CD4-positive, alpha-beta T cell treated with Interleukin-6 at 100 ng/mL for 8 hours (primary cell): Measurements from ENCODE around the gene PARD3.
"Not testable (repeated sequence)": the region's sequence is repeated elsewhere in the genome, so short reads cannot be mapped to it uniquely, and the experiment has no call there.

Experiments
- DNase-seq: peaks from one replicate; pipeline ENCODE4 v3.0.0-alpha.2; 2020; ENCODE audit warnings: mixed read lengths, low spot score

The PARD3 gene

GRCh38 chr10:34766811-34767494 is 48.1 kb downstream of the PARD3 start:
- DNase-seq, result no peak

DNA sequence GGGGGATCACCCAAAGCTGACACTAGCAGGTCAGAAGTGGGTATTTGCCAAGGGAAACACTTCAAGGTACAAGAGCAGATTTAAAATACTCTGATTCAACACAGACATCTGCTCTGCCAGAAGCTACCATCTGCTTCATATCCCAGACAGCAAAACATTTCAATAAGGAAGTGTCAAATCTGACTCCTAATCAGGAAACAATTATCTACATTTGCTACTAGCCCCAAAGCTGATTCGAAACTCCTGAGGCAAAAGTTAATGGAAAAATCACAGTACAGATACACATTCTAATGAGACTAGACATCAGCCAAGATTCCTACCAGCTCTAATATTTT is 48.9 kb downstream of the PARD3 start:
- no peak for DNase-seq

DNA sequence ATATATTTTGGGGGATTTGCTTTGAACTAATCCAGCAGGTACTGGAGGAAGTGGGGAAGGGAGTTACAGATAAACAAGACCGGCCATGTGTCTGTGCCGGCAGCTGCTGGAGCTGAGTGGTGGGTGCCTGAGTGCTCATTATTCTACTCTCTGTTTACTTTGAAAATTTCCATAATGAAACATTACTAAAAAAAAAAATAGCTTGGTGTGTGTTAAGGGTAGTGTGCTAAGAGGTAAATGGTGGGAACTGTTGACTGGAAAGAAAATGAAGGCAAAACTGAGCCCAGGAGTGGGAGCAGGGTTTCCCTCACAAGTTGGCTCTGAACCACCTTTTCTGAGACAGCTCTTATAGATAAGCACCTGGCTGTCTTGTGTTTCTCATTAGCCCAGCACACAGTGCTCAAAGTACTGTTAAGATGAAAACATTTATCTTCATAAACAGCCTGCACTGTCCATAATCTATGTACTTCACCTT is 50.6 kb downstream of the PARD3 start:
- DNase-seq, result no peak

DNA sequence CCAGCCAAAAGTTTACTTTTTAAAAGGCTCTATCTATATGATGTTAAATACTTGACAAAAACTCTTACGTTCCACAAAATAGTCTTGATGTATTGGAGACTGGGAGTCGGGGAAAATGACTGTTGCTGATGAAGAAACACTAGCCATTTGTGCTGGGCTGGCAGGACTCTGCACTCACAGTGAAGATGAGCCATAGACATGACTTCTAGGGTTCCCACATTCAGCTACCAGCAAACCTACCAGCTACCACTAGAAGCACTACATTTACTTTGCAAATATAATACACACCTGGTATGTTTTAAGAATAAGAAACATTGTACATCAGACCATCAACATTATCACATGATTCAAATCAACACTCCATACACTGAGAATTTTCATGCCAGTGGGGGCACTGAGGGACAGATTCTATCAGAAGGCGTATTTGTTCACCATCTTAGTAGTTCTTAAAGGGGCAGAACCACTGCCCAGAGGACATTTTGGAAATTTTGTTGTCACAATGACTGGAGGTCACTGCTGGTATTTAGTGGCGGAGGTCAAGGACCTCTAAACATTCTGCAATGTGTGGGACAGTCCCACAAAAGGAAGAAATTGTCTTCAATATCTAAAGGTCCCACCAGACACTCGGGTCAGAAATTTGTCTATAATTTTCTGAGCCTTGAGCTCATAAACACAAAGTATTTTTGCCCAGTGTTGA is 52.3 kb downstream of the PARD3 start:
- DNase-seq, result no peak

DNA sequence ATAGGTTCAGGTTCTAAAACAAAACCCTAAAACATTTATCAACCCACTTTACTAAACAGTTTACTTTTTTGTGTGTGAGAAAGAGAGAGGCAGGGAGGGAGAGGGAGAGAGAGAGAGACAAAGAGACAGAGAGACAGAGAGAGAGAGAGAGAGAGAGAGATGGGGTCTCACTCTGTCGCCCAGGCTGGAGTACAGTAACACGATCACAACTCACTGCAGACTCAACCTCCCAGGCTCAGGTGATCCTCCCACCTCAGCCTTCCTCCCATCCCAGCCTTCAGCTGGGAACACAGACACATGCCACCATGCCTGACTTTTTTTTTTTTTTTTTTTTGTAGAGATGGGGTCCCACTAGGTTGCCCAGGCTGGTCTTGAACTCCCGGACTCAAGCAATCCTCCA is 52.9 kb downstream of the PARD3 start:
- no peak for DNase-seq

- DNase-seq, result no peak
Observed at GRCh38 chr10:34761453-34761852, 53.6 kb downstream of the PARD3 start.

- DNase-seq, result no peak
Observed at GRCh38 chr10:34760606-34761005, 54.5 kb downstream of the PARD3 start.

DNA sequence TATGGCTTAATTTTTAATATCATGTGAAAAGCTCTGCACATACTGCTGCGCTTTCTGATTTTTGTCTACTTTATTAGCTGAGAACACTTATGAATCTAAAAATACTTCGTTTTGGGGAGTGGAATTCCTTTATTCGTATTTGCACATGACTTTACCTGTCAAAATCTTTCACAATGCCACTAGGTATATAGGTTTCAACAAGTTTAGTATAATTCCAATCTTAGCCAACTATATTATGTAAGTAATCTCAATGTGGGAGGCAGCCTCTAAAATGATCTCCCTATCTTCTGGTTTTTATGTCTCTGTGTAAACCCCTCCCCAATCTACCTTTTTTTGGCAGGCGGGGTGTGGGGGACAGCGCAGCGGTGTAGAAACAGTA is 55.3 kb downstream of the PARD3 start:
- no peak for DNase-seq

DNA sequence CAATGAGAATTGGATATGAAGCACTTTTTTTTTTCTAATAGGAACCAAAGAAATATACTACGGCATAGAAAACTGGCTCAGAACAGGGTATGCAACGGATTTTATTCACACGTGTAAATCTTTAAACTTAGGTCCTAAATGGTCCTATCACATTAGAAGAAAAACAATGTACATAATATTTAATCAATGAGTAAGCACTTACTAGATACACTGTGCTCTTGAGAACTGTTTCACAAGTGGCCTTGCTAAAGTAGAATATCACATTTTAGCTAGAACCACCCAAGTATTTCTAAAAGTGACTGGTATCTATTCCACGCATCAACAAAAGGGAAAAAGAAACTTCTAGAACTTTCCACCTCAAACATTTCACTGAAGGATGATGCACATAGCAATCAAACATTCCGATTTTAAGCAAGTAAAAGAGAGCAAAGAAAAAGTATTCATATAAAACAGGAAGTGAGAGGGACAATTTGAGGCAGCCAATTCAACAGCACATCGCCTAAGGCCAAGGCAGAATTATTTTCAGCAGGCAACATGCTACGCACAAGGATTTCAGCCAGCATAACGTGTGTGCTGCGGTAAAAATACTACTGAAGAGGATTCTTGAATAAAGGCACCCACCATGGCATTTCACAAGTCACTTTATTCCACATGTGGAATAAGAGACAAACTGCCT is 55.8 kb downstream of the PARD3 start:
- DNase-seq, result no peak

DNA sequence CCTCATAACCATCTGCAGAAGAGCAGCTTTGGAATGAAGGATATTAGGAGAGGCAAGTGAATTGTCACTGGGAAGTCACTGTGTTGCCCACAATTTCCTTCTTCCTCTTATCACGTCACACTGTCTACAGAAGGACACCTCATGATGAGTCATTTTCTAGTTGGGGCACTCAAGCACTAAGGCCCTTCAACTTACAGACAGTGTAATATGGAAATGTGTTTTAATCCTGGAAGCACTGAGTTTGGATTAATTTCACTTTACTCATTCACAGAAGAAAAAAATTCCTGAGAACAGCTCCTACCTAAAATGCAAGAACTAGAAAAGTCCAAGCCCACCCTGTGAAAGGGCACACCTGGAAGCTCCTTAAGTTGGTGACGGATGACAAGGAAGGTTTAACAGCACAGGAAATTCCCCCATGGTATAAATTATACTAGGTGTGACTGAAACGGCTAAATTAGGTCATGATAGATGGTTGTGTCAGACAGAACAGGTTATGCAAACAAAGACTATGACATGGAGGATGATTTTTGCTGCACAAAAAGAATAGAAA is 56.6 kb downstream of the PARD3 start:
- DNase-seq, result no peak

DNA sequence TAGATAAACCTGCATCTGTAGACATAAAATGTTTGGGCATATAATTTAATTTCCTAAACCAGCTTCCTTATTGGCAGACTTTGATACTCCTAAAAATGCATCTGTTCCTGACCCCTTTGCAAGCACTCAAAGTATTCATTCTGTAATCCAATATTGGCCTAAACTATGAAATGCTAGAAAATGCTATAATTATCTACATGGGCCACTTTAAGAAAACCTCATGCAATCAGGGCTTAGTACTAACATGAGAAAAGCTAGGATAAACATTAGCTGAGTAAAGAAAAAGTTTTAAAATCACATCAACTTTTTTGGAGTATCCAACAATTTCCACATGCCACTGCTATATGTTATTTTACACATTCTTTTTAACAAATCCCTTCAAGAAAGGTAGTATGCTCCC is 57.2 kb downstream of the PARD3 start:
- DNase-seq, result no peak

DNA sequence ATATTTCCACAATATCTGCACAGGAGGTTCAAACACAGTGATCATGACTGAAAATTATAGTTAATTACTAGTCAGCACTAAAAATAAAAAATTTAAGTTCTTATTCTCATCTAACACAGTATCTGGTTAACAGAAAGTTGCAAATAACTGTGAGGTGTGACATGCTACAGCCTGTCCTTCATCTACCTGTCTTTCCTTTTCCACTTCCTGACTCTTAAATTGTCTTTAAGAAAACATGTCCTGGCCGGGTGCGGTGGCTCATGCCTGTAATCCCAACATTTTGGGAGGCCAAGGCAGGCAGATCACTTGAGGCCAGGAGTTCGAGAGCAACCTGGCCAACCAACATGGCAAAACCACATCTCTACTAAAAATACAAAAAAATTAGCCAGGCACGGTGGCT is 57.9 kb downstream of the PARD3 start:
- DNase-seq, result not testable (repeated sequence)

- no peak for DNase-seq
Observed at GRCh38 chr10:34756584-34756983, 58.5 kb downstream of the PARD3 start.

GRCh38 chr10:34753014-34753757 is 61.9 kb downstream of the PARD3 start:
- DNase-seq, result no peak

- DNase-seq, result no peak
Observed at GRCh38 chr10:34751272-34751671, 63.8 kb downstream of the PARD3 start.

GRCh38 chr10:34750795-34751194 is 64.3 kb downstream of the PARD3 start:
- not testable (repeated sequence) for DNase-seq

- no peak for DNase-seq
Observed at GRCh38 chr10:34748767-34749166, 66.3 kb downstream of the PARD3 start.

- no peak for DNase-seq
Observed at GRCh38 chr10:34748357-34748756, 66.7 kb downstream of the PARD3 start.

GRCh38 chr10:34746094-34746493 is 69.0 kb downstream of the PARD3 start:
- DNase-seq, result no peak

GRCh38 chr10:34745244-34745643 is 69.9 kb downstream of the PARD3 start:
- no peak for DNase-seq

- DNase-seq, result no peak
Observed at GRCh38 chr10:34744590-34744989, 70.5 kb downstream of the PARD3 start.

DNA sequence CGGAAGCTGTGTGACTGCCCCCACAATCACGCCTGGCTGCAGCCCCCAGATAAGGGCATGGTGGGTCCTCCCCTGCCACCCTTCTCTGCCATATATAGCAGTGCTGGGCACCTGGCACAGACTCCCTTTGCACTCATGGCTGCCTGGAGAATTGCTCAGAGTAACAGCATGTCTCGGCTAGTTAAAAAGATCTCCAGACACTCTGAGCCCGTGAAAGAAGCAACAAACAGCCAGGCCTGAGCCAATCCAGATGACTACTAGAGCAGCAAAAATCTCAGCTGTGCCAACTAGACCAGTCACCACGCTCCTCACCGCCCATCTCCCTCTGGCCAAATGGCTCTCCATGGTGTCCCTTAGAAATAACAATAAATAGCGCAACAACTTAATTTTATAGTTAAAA is 71.3 kb downstream of the PARD3 start:
- no peak for DNase-seq
